ENCODE results near the gene CC2D1B.

The CC2D1B gene

DNA sequence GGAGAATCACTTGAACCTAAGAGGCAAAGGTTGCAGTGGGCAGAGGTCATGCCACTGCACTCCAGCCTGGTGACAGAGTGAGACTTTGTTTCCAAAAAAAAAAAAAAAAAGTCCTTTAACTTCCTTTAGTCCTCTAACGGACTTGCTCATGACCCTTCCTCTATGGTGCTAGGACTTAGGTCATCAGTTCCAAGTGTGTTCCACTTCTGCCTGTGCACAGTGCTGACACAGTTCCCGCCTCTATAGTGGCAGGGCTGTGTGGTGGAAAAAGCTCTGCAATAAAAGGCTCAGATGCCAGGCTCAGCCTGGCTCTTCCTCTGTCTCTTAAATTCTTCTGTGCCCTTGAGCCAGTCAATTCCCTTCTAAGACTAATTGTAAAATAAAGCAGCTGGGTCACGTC lies 22.0 kb downstream of the CC2D1B start:
- Histone ChIP-seq H3K27ac (ENCODE audit: low read depth, low read length) (no peak overlapping the region), H3K9ac (ENCODE audit: low read depth, low read length) (no peak overlapping the region), H3K9me3 (ENCODE audit: control insufficient read depth, insufficient read depth, low read length) (no peaks in the 10 kb centered on the region), H3K36me3 (ENCODE audit: control insufficient read depth, insufficient read depth, low read length) (peaks cover 12% of the 10 kb centered on the region; the same call in 1 of the 2 replicates), H3K4me1 (ENCODE audit: control insufficient read depth, insufficient read depth, low read length) (0 out of 2 replicates have a peak, but pooled peaks cover 2% of the 10 kb centered on the region), H3K27me3 (ENCODE audit: control insufficient read depth, insufficient read depth, low read length) (no peaks in the 10 kb centered on the region), H3K4me3 (ENCODE audit: low read depth, low read length) (no peak overlapping the region)

DNA sequence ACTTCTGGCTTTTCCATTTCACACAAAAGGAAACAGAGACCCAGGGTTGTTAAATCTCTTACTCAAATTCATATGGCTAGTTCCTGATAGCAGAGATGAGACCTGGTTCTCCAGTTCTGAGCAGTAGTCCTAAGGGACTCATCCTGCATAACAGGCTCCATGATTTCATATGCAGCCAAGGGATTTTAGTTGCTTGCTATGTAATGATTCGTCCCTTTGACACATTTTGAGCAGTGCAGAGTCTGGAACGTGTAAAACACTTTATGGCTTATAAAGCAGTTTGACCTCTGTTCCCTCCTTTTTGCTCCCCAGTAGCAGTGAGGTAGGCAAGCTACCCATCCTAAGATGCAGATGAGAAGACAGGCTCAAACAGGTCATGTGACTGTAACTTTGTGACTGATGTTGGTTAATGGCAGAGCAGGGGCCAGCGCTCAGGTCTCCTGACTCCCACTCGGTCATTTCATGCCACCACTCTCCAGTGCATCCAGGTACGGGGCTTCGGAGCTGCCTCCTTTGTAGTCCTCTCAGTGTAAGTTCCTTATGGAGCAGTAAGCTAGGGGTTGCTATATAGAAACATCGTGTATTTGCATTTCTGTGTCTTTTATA lies 24.2 kb downstream of the CC2D1B start:
- Histone ChIP-seq H3K27me3 (ENCODE audit: control insufficient read depth, insufficient read depth, low read length) (no peaks in the 10 kb centered on the region), H3K4me1 (ENCODE audit: control insufficient read depth, insufficient read depth, low read length) (no peaks in the 10 kb centered on the region), H3K36me3 (ENCODE audit: control insufficient read depth, insufficient read depth, low read length) (peaks cover 12% of the 10 kb centered on the region; the same call in 1 of the 2 replicates), H3K4me3 (ENCODE audit: low read depth, low read length) (no peak overlapping the region), H3K9me3 (ENCODE audit: control insufficient read depth, insufficient read depth, low read length) (no peaks in the 10 kb centered on the region), H3K9ac (ENCODE audit: low read depth, low read length) (no peak overlapping the region), H3K27ac (ENCODE audit: low read depth, low read length) (no peak overlapping the region)

DNA sequence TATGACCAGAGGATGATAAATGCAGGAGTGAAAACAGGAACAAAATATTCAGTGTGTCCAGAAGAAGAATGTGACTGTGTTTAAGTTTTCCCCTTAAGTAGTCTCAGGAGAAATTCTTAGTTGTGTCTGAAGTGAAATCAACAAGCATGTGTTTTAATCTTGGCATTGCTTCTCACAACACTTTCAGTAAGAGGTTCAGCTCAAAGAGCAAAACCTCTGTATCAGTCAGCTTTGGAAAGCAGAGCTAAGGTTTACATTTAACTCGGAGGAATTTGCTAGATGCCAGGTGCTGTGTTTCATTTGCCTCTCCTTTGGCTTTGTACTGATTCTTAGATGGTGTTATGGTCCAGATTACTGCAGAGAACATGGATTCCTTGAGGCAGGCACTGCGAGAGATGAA lies 28.6 kb downstream of the CC2D1B start:
- no peaks in the 10 kb centered on the region for H3K9me3 ChIP-seq (ENCODE audit: control insufficient read depth, insufficient read depth, low read length)
- H3K4me1 ChIP-seq (ENCODE audit: control insufficient read depth, insufficient read depth, low read length) = no peaks in the 10 kb centered on the region
- no peak overlapping the region for H3K9ac ChIP-seq (ENCODE audit: low read depth, low read length)
- H3K27me3 ChIP-seq (ENCODE audit: control insufficient read depth, insufficient read depth, low read length) = no peaks in the 10 kb centered on the region
- H3K27ac ChIP-seq (ENCODE audit: low read depth, low read length) = no peak overlapping the region
- H3K4me3 ChIP-seq (ENCODE audit: low read depth, low read length) = no peak overlapping the region
- peaks cover 20% of the 10 kb centered on the region for H3K36me3 ChIP-seq (ENCODE audit: control insufficient read depth, insufficient read depth, low read length)

DNA sequence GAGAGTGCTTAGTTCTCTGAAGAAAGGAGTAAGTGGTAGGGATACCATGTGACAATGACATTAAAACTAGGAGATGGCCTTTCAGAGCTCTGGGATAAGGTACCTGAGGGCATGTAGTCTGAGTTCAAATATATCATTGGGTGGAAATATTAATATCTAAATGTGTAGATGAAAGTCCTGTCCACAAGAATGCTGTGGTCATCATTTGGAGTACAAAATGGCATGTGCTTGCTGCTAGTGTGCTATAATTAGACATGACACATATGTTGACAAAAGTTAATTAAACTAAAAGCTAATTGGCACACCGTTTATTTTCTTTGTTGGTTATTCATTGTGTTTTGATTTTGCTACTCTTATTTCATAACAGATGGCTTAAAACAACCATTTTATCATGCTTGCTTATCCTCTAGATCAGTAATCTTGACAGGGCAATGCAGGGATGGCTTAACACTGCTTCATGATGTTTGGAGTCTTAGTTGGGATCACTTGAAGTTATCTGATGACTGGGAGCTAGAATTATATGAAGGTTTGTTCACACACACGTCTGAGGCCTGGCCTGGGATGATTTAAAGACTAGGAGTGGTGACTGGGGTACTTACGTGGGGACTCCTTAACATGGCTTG lies 31.0 kb downstream of the CC2D1B start:
- H3K27me3 ChIP-seq (ENCODE audit: control insufficient read depth, insufficient read depth, low read length) = no peaks in the 10 kb centered on the region
- no peak overlapping the region for H3K9ac ChIP-seq (ENCODE audit: low read depth, low read length)
- no peak overlapping the region for H3K27ac ChIP-seq (ENCODE audit: low read depth, low read length)
- peaks cover 19% of the 10 kb centered on the region for H3K36me3 ChIP-seq (ENCODE audit: control insufficient read depth, insufficient read depth, low read length)
- H3K4me3 ChIP-seq (ENCODE audit: low read depth, low read length) = no peak overlapping the region
- H3K4me1 ChIP-seq (ENCODE audit: control insufficient read depth, insufficient read depth, low read length) = no peaks in the 10 kb centered on the region
- no peaks in the 10 kb centered on the region for H3K9me3 ChIP-seq (ENCODE audit: control insufficient read depth, insufficient read depth, low read length)

DNA sequence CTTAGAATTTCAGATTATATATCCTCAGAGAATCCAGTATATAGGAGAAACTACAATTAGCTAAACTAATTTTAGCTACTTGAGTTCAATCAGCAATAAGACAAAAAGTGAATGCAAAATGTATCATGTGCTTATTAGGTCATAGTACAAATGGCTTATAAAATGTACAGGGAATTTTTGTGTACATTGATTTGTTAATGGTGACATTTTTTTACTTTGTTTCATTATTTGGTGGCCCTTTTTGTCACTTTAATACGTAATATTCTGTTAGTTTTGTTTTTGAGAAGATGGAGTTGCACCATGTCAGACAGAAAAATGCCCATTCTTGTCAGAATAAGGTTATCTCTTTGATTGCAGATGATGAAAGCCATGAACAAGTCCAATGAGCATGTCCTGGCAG lies 33.6 kb downstream of the CC2D1B start:
- Histone ChIP-seq H3K4me1 (ENCODE audit: control insufficient read depth, insufficient read depth, low read length) (no peaks in the 10 kb centered on the region), H3K4me3 (ENCODE audit: low read depth, low read length) (no peak overlapping the region), H3K9ac (ENCODE audit: low read depth, low read length) (no peak overlapping the region), H3K27ac (ENCODE audit: low read depth, low read length) (no peak overlapping the region), H3K9me3 (ENCODE audit: control insufficient read depth, insufficient read depth, low read length) (no peaks in the 10 kb centered on the region), H3K36me3 (ENCODE audit: control insufficient read depth, insufficient read depth, low read length) (peaks cover 13% of the 10 kb centered on the region), H3K27me3 (ENCODE audit: control insufficient read depth, insufficient read depth, low read length) (no peaks in the 10 kb centered on the region)

DNA sequence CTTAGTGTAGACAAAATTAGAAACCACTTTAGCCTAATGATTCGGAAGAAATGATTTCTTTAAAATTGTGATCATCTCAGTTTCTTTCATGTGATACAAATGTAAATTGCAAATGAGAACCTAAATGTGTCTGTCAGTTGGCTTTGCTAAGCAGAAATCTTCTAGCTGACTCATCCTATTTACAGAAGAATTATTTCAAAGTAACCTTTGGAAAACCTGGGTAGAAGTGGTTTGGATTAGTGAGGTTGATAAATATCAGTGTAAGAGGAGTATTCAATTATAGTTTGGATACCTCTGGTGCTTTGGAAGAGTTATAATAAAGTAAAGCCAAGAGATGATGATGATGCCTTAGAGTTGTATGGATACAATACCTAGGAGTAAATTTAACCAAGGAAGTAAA lies 37.4 kb downstream of the CC2D1B start:
- H3K27me3 ChIP-seq (ENCODE audit: control insufficient read depth, insufficient read depth, low read length) = no peaks in the 10 kb centered on the region
- no peak overlapping the region for H3K9ac ChIP-seq (ENCODE audit: low read depth, low read length)
- no peak overlapping the region for H3K4me3 ChIP-seq (ENCODE audit: low read depth, low read length)
- peaks cover 7% of the 10 kb centered on the region for H3K4me1 ChIP-seq (ENCODE audit: control insufficient read depth, insufficient read depth, low read length)
- no peaks in the 10 kb centered on the region for H3K9me3 ChIP-seq (ENCODE audit: control insufficient read depth, insufficient read depth, low read length)
- H3K27ac ChIP-seq (ENCODE audit: low read depth, low read length) = peak overlapping the region; percentile 33
- no peaks in the 10 kb centered on the region for H3K36me3 ChIP-seq (ENCODE audit: control insufficient read depth, insufficient read depth, low read length)

DNA sequence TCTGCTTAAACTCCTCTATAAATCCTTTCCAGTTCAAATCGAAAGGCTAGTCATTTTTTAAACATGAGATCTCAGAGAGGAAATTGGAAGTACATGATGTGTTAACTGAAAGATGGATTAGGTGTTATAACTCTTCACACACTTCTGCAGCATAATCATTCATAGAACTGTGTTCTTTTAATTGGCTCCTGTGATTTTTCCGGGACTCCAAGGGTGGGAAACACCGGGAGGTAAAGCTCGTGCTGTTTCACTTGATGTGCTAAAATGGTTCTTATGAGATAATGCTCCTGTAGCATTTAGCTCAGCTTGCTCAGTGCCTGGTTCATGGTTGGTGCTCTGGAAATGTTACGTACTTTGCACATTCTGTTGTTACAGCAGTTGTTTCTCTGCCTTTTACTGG lies 40.2 kb downstream of the CC2D1B start:
- Histone ChIP-seq H3K4me1 (ENCODE audit: control insufficient read depth, insufficient read depth, low read length) (peaks cover 7% of the 10 kb centered on the region), H3K27me3 (ENCODE audit: control insufficient read depth, insufficient read depth, low read length) (no peaks in the 10 kb centered on the region), H3K9me3 (ENCODE audit: control insufficient read depth, insufficient read depth, low read length) (no peaks in the 10 kb centered on the region), H3K27ac (ENCODE audit: low read depth, low read length) (peak overlapping the region; percentile 21), H3K36me3 (ENCODE audit: control insufficient read depth, insufficient read depth, low read length) (no peaks in the 10 kb centered on the region), H3K4me3 (ENCODE audit: low read depth, low read length) (no peak overlapping the region), H3K9ac (ENCODE audit: low read depth, low read length) (no peak overlapping the region)

DNA sequence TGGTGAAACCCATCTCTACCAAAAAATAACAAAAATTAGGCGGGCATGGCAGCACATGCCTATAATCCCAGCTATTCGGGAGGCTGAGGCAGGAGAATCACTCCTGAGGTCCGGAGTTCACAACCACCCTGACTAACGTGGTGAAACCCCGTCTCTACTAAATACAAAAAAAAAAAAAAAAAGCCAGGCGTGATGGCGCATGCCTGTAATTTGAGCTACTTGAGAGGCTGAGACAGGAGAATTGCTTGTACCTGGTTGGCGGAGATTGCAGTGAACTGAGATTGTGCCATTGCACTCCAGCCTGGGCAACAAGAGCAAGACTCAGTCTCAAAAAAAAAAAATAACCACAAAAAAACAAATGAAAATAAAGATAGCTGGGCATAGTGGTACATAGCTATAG lies 42.3 kb downstream of the CC2D1B start:
- no peaks in the 10 kb centered on the region for H3K36me3 ChIP-seq (ENCODE audit: control insufficient read depth, insufficient read depth, low read length)
- H3K4me3 ChIP-seq (ENCODE audit: low read depth, low read length) = no peak overlapping the region
- H3K27ac ChIP-seq (ENCODE audit: low read depth, low read length) = no peak overlapping the region
- peaks cover 7% of the 10 kb centered on the region for H3K4me1 ChIP-seq (ENCODE audit: control insufficient read depth, insufficient read depth, low read length)
- H3K27me3 ChIP-seq (ENCODE audit: control insufficient read depth, insufficient read depth, low read length) = no peaks in the 10 kb centered on the region
- no peak overlapping the region for H3K9ac ChIP-seq (ENCODE audit: low read depth, low read length)
- H3K9me3 ChIP-seq (ENCODE audit: control insufficient read depth, insufficient read depth, low read length) = no peaks in the 10 kb centered on the region

DNA sequence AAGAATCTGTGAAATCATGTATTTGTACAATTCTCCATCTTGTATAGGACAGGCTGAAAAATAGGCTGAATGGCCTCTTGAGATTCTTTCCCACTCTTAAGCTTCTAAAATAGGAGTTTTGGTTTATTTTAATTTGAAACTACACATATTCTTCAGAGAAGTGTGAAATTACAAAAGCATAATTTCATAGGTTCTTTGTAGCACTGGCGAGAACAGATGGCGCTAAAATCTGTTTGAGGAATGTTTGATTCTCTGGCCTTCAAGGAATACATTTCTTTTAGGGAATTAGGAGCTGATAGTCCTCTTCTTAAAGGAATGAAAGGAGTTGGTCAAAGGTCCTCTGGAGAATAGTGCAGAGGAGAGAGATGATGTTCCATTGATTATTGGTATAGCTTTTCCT lies 44.9 kb downstream of the CC2D1B start:
- no peaks in the 10 kb centered on the region for H3K9me3 ChIP-seq (ENCODE audit: control insufficient read depth, insufficient read depth, low read length)
- H3K27me3 ChIP-seq (ENCODE audit: control insufficient read depth, insufficient read depth, low read length) = no peaks in the 10 kb centered on the region
- H3K9ac ChIP-seq (ENCODE audit: low read depth, low read length) = no peak overlapping the region
- no peak overlapping the region for H3K27ac ChIP-seq (ENCODE audit: low read depth, low read length)
- peaks cover 6% of the 10 kb centered on the region for H3K4me1 ChIP-seq (ENCODE audit: control insufficient read depth, insufficient read depth, low read length)
- H3K4me3 ChIP-seq (ENCODE audit: low read depth, low read length) = no peak overlapping the region
- no peaks in the 10 kb centered on the region for H3K36me3 ChIP-seq (ENCODE audit: control insufficient read depth, insufficient read depth, low read length)

DNA sequence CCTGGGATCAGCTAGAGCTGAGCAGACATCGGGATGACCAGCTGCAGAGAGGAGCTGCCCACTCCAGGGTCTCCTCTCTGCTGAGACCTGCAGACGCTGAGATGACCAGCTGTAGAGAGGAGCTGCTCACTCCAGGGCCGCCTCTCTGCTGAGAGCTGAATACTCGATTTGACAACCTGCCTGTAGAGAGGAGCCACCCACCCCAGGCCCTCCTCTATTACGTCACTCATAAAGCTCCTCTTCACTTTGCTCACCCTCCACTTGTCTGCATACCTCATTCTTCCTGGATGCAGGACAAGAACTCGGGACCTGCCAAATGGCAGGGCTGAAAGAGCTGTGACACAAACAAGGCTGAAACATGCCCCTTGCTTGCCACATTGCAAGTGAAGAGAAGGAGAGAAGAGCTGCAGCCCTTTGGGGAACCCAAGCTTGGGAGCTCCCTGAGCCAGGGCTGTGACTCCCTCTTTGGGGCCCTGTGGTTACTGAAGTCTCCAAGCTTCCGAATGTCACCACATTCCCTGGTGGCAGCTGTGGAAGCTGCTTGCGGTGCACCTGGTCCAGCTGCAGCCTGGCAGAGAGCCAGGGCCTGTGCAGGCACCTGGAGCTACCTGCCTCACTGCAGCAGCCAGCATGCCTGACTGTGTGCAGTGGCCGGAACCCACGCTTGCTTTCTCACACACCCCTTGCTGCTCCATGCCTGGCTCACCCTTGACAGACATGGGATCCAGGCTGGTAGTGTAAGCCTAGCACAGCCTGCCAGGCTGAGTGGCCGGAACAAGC lies 59.6 kb downstream of the CC2D1B start:
- no peak overlapping the region for H3K27ac ChIP-seq (ENCODE audit: low read depth, low read length)
- no peaks in the 10 kb centered on the region for H3K4me1 ChIP-seq (ENCODE audit: control insufficient read depth, insufficient read depth, low read length)
- no peak overlapping the region for H3K4me3 ChIP-seq (ENCODE audit: low read depth, low read length)

More for the DNA sequence above, 59.6 kb downstream of the CC2D1B start:
- Histone ChIP-seq H3K9ac (ENCODE audit: low read depth, low read length) (no peak overlapping the region), H3K27me3 (ENCODE audit: control insufficient read depth, insufficient read depth, low read length) (no peaks in the 10 kb centered on the region), H3K9me3 (ENCODE audit: control insufficient read depth, insufficient read depth, low read length) (no peaks in the 10 kb centered on the region), H3K36me3 (ENCODE audit: control insufficient read depth, insufficient read depth, low read length) (0 out of 2 replicates have a peak, but pooled peaks cover 6% of the 10 kb centered on the region)
